SK-N-SH (cell line): Measurements from ENCODE around the gene CARD18.

ENCODE experiments used
- EP300 ChIP-seq, 2 experiments: IDR thresholded peaks; 2 replicates each; pipeline versions ENCODE4 v1.4.0 to v1.6.1; 2012; ENCODE audit warnings: borderline replicate concordance in 1 of 2, low read depth in 1 of 2, low read length in 1 of 2
- EZH2phosphoT487 ChIP-seq: fragments of 200-600 bp; sonication (generic); IDR thresholded peaks from 2 replicates; pipeline ENCODE4 v1.6.1; 2017; ENCODE audit warnings: low read depth, mixed run types, mild to moderate bottlenecking, antibody characterized with exemption, moderate library complexity, borderline replicate concordance
- GATA2 ChIP-seq: sonication (generic); formaldehyde crosslinking; IDR thresholded peaks from 2 replicates; pipeline ENCODE4 v1.5.0; 2020; ENCODE audit warnings: mild to moderate bottlenecking, missing genetic modification reagents
- MXI1 ChIP-seq: IDR thresholded peaks from 2 replicates; pipeline ENCODE4 v1.6.1; 2012; ENCODE audit warnings: mild to moderate bottlenecking, low read depth, low read length, improper control_type of control experiment
- TF ChIP-seq, protein P1 (sequence below): fragments of 200-600 bp; sonication (generic); IDR thresholded peaks from 2 replicates; pipeline ENCODE4 v1.6.1; 2017; ENCODE audit warnings: antibody characterized with exemption, mild to moderate bottlenecking, moderate library complexity

- TF ChIP-seq EZH2phosphoT487 (no peak), GATA2 (no peak), EP300 (IDR thresholded peaks at IDR 0.05; ENCODE audit: borderline replicate concordance in 1 of 2, low read depth in 1 of 2, low read length in 1 of 2) (no peak), MXI1 (no peak)
- TF ChIP-seq, protein P1, sequence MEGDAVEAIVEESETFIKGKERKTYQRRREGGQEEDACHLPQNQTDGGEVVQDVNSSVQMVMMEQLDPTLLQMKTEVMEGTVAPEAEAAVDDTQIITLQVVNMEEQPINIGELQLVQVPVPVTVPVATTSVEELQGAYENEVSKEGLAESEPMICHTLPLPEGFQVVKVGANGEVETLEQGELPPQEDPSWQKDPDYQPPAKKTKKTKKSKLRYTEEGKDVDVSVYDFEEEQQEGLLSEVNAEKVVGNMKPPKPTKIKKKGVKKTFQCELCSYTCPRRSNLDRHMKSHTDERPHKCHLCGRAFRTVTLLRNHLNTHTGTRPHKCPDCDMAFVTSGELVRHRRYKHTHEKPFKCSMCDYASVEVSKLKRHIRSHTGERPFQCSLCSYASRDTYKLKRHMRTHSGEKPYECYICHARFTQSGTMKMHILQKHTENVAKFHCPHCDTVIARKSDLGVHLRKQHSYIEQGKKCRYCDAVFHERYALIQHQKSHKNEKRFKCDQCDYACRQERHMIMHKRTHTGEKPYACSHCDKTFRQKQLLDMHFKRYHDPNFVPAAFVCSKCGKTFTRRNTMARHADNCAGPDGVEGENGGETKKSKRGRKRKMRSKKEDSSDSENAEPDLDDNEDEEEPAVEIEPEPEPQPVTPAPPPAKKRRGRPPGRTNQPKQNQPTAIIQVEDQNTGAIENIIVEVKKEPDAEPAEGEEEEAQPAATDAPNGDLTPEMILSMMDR = no peak
Observed at GRCh38 chr11:105100981-105101630, 38.5 kb downstream of the CARD18 start.
